Panc1 (cell line): Measurements from ENCODE around the gene ATG10.

Experiments
- POLR2AphosphoS5 ChIP-seq: IDR thresholded peaks from 2 replicates; pipeline ENCODE4 v1.6.1; 2012; ENCODE audit warnings: mild to moderate bottlenecking, low read depth, low read length, moderate library complexity
- TF ChIP-seq, protein P1 (sequence below): fragments of 450-650 bp; IDR thresholded peaks from 2 replicates; pipeline ENCODE4 v1.5.1; 2017; ENCODE audit warnings: mild to moderate bottlenecking

DNA sequence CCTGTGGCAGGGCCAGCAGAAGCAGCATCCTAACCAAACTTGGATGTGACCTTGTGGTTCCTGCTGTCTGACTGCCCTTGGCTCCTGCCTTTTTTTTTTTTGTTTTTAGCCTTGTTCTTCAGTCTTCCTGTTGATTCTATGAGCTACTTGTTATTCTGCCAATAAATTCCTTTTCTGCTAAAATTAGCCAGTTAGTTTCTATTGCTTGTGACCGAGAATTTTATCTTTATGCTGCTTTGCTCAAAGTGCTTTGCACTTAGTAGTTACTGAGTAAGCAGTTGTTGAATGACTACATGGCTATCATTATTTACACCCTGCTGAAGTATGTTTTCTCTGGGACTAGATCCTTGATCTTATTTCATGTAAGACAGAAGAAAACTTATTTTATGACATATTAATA lies 20.8 kb upstream of the ATG10 start:
- TF ChIP-seq POLR2AphosphoS5 = no peak
- TF ChIP-seq, protein P1, sequence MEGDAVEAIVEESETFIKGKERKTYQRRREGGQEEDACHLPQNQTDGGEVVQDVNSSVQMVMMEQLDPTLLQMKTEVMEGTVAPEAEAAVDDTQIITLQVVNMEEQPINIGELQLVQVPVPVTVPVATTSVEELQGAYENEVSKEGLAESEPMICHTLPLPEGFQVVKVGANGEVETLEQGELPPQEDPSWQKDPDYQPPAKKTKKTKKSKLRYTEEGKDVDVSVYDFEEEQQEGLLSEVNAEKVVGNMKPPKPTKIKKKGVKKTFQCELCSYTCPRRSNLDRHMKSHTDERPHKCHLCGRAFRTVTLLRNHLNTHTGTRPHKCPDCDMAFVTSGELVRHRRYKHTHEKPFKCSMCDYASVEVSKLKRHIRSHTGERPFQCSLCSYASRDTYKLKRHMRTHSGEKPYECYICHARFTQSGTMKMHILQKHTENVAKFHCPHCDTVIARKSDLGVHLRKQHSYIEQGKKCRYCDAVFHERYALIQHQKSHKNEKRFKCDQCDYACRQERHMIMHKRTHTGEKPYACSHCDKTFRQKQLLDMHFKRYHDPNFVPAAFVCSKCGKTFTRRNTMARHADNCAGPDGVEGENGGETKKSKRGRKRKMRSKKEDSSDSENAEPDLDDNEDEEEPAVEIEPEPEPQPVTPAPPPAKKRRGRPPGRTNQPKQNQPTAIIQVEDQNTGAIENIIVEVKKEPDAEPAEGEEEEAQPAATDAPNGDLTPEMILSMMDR = no peak
